ENCODE data around the gene EGLN2. TPM values are rescaled to one million over a fixed set of nuclear protein-coding genes. Genes with fewer than 3 reads are reported as not detected.
"Not testable (repeated sequence)": the region's sequence is repeated elsewhere in the genome, so short reads cannot be mapped to it uniquely, and the experiment has no call there.

EGLN2 gene
- total RNA-seq, 1 experiment from 2014 or later: 115 TPM

GRCh38 chr19:40825460-40826095 is 26.6 kb downstream of the EGLN2 start:
- H3K9me3 ChIP-seq (ENCODE audit: control insufficient read depth, insufficient read depth, low read depth, low read length); intact Hi-C loops (cut with micrococcal nuclease; ENCODE audit: unreplicated experiment); in situ Hi-C loops (cut with HindIII; ENCODE audit: low pct_unique_long_range_greater_than_20kb, low sequenced_read_pairs); DNase-seq (ENCODE audit: low read depth, low spot score); BruUV-seq (replicated peaks); H3K4me3 ChIP-seq (ENCODE audit: low read depth in 2 of 2, low read length in 2 of 2); H3K27me3 ChIP-seq (ENCODE audit: control insufficient read depth, insufficient read depth, low read length); ATAC-seq; CTCF ChIA-PET; H3K27ac ChIP-seq (ENCODE audit: low read length); H3K4me1 ChIP-seq (ENCODE audit: control insufficient read depth, insufficient read depth, low read length); H3K36me3 ChIP-seq (ENCODE audit: control insufficient read depth, insufficient read depth, low read length); POLR2A ChIA-PET: not testable (repeated sequence)

- in situ Hi-C loops (cut with HindIII; ENCODE audit: low pct_unique_long_range_greater_than_20kb, low sequenced_read_pairs); H3K4me3 ChIP-seq (ENCODE audit: low read depth in 2 of 2, low read length in 2 of 2); intact Hi-C loops (cut with micrococcal nuclease; ENCODE audit: unreplicated experiment); BruUV-seq (replicated peaks); H3K4me1 ChIP-seq (ENCODE audit: control insufficient read depth, insufficient read depth, low read length); H3K27ac ChIP-seq (ENCODE audit: low read length); POLR2A ChIA-PET; H3K27me3 ChIP-seq (ENCODE audit: control insufficient read depth, insufficient read depth, low read length); CTCF ChIA-PET; H3K9me3 ChIP-seq (ENCODE audit: control insufficient read depth, insufficient read depth, low read depth, low read length); H3K36me3 ChIP-seq (ENCODE audit: control insufficient read depth, insufficient read depth, low read length); DNase-seq (ENCODE audit: low read depth, low spot score); ATAC-seq: not testable (repeated sequence)
Measured at GRCh38 chr19:40826312-40826698, 27.3 kb downstream of the EGLN2 start.

DNA sequence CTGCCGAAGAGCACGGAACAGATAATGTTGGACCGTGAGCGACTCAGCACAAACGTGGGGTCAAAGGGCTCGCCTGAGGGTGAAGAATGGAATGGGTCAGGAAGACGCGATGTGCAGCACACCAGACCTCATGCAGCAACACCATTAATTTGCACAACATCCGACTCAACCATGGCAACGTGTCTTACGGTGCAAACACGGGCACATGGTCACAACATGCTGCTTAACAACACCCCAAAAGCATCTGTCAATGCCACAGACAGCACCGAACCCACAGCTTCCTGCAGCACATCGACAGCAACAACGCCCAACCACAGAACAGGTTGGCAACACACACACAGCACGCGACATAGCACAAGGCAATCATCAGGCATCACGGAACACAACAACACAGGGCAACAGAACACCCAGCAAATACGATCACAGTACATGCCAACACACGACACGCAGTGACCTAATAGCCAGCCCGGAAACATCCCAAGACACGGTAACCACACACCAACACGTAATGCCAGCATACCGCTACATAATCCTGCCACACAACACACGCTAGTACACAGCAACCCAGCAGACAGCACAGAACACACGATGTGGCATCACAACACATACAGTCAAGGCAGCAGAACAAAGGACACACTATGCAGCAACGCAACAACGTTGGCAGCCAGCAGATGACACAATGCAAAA is 27.9 kb downstream of the EGLN2 start:
- H3K4me1 ChIP-seq (ENCODE audit: control insufficient read depth, insufficient read depth, low read length); DNase-seq (ENCODE audit: low read depth, low spot score); H3K36me3 ChIP-seq (ENCODE audit: control insufficient read depth, insufficient read depth, low read length); H3K27me3 ChIP-seq (ENCODE audit: control insufficient read depth, insufficient read depth, low read length); POLR2A ChIA-PET; H3K27ac ChIP-seq (ENCODE audit: low read length); H3K4me3 ChIP-seq (ENCODE audit: low read depth in 2 of 2, low read length in 2 of 2); ATAC-seq; H3K9me3 ChIP-seq (ENCODE audit: control insufficient read depth, insufficient read depth, low read depth, low read length); intact Hi-C loops (cut with micrococcal nuclease; ENCODE audit: unreplicated experiment); CTCF ChIA-PET; in situ Hi-C loops (cut with HindIII; ENCODE audit: low pct_unique_long_range_greater_than_20kb, low sequenced_read_pairs): not testable (repeated sequence)
- BruUV-seq (replicated peaks): TSS peak; percentile 53

DNA sequence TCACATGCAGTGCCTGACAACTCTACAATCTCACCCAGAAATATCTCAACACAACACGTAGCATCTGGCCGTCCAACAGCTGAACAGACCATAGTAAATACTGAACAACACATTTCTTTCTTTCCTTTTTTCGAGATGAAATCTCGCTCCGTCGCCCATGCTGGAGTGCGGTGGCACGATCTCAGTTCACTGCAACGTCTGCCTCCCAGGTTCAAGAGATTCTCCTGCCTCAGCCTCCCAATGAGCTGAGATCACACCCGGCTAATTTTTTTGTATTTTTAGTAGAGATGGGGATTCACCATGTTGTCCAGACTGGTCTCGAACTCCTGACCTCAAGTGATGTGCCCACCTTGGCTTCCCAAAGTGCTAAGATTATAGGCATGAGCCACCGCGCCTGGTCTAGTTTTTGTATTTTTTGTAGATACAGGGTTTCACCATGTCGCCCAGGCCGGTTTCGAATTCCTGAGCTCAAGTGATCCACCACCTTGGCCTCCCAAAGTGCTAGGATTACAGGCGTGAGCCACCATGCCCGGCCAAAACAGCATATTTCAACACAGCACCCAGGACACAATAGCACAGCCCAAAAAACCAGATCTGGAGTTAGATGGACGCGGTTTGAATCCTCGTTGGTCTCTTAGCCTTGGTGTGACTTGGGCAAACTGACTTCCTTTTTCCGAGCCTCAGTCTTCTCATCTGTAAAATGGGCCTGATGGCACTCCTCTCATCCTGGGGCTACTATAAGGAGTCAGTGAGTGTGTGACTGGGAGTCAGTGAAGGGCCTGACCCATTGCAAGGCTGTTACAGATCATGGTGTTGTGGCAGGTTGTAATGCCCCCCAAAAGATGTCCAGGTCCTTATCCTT is 28.6 kb downstream of the EGLN2 start:
- no peak for ATAC-seq
- ChIA-PET POLR2A (no interaction called here), CTCF (no interaction called here)
- no peak overlapping the region for H3K27ac ChIP-seq (ENCODE audit: low read length)
- in situ Hi-C loops (cut with HindIII; ENCODE audit: low pct_unique_long_range_greater_than_20kb, low sequenced_read_pairs) (no loop called here), intact Hi-C loops (cut with micrococcal nuclease; ENCODE audit: unreplicated experiment) (no loop called here)
- no peaks in the 10 kb centered on the region for H3K27me3 ChIP-seq (ENCODE audit: control insufficient read depth, insufficient read depth, low read length)
- BruUV-seq (replicated peaks): no TSS peak
- no peaks in the 10 kb centered on the region for H3K9me3 ChIP-seq (ENCODE audit: control insufficient read depth, insufficient read depth, low read depth, low read length)
- TF ChIP-seq SIN3A (IDR thresholded peaks at IDR 0.05; ENCODE audit: borderline replicate concordance, insufficient read depth, low read depth, low read length) (no peak), REST (IDR thresholded peaks at IDR 0.05; ENCODE audit: insufficient read depth in 1 of 2, low read depth in 2 of 2, low read length in 1 of 2) (no peak), POLR2AphosphoS5 (IDR thresholded peaks at IDR 0.05; ENCODE audit: low read depth, low read length) (no peak), TCF7L2 (IDR thresholded peaks at IDR 0.05; ENCODE audit: low read depth, low read length) (no peak)
- TF ChIP-seq, protein P1, sequence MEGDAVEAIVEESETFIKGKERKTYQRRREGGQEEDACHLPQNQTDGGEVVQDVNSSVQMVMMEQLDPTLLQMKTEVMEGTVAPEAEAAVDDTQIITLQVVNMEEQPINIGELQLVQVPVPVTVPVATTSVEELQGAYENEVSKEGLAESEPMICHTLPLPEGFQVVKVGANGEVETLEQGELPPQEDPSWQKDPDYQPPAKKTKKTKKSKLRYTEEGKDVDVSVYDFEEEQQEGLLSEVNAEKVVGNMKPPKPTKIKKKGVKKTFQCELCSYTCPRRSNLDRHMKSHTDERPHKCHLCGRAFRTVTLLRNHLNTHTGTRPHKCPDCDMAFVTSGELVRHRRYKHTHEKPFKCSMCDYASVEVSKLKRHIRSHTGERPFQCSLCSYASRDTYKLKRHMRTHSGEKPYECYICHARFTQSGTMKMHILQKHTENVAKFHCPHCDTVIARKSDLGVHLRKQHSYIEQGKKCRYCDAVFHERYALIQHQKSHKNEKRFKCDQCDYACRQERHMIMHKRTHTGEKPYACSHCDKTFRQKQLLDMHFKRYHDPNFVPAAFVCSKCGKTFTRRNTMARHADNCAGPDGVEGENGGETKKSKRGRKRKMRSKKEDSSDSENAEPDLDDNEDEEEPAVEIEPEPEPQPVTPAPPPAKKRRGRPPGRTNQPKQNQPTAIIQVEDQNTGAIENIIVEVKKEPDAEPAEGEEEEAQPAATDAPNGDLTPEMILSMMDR (IDR thresholded peaks at IDR 0.05): no peak
- no peak for DNase-seq (ENCODE audit: low read depth, low spot score)
- H3K4me1 ChIP-seq (ENCODE audit: control insufficient read depth, insufficient read depth, low read length): no peaks in the 10 kb centered on the region
- no peak overlapping the region for H3K4me3 ChIP-seq (ENCODE audit: low read depth in 2 of 2, low read length in 2 of 2)
- H3K36me3 ChIP-seq (ENCODE audit: control insufficient read depth, insufficient read depth, low read length): no peaks in the 10 kb centered on the region
